Measurements from ENCODE around the gene CRYZ. TPM values are rescaled to one million over a fixed set of nuclear protein-coding genes. Genes with fewer than 3 reads are reported as not detected.

The CRYZ gene
- 18.3 and 22.3 TPM in 2 replicates for total RNA-seq (2014; rRNA removed; shearing (Covaris generic))

DNA sequence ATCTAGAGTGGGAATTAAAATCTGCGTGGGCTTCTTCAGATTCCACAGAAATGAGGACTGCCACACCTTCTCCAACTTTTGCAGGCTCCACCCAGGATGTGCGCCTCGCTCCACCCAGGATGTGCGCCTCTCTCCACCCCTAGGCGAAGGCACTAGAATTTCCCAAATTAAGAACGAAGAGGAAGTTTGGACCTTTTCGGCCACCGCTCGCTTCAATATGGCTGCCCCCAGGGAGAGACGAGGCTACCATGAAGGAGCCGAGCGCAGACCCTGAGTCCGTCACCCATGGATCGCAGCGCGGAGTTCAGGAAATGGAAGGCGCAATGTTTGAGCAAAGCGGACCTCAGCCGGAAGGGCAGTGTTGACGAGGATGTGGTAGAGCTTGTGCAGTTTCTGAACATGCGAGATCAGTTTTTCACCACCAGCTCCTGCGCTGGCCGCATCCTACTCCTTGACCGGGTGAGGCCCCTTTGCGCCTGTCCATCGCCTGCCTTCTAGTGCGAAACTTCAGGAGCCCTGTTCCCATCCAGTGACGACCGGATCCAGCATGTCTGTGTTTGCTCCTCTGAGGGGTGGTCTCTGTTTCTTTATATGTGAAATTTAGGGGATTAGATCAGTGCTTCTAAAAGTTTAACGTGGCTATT is at the start of gene CRYZ, which contains the start of gene TYW3:
TSS of gene CRYZ (minus strand) at position 91 of the 644 bp plus-strand sequence. CDS start 8,229 bp downstream, outside the sequence.
TSS of gene TYW3 (plus strand) at position 193 of the 644 bp plus-strand sequence. CDS start at position 286, 93 bp downstream.

GRCh38 chr1:74673351-74674111 is 59.3 kb downstream of the CRYZ start, which contains the start of gene ERICH3:
TSS of gene ERICH3 (minus strand) at chr1:74673792. CDS start at chr1:74673519, 273 bp downstream.

Other genes starting within 250 kb of the CRYZ start
- 0.08 TPM in 1 of 2 replicates, not detected in the other for gene LRRC53, start 220.4 kb downstream of the CRYZ start, total RNA-seq (2014; rRNA removed; shearing (Covaris generic))
- not detected in 2 replicates for gene ERICH3, start 59.3 kb downstream of the CRYZ start, total RNA-seq (2014; rRNA removed; shearing (Covaris generic))
- 19.0 and 25.0 TPM in 2 replicates for gene TYW3, start 102 bp upstream of the CRYZ start, total RNA-seq (2014; rRNA removed; shearing (Covaris generic))